Ishikawa (cell line): ENCODE data around the gene DIPK1C.

Experiments
- CEBPB ChIP-seq: IDR thresholded peaks from 2 replicates; pipeline ENCODE4 v1.6.1; 2012
- CREB1 ChIP-seq: IDR thresholded peaks from 2 replicates; pipeline ENCODE4 v1.6.1; 2012; ENCODE audit warnings: low read depth
- EGR1 ChIP-seq: IDR thresholded peaks from 2 replicates; pipeline ENCODE4 v1.6.1; 2012
- EP300 ChIP-seq: IDR thresholded peaks from 2 replicates; pipeline ENCODE4 v1.6.1; 2012; ENCODE audit warnings: borderline replicate concordance
- FOXM1 ChIP-seq: IDR thresholded peaks from 2 replicates; pipeline ENCODE4 v1.6.1; 2012; ENCODE audit warnings: low read depth, borderline replicate concordance
- NFIC ChIP-seq: IDR thresholded peaks from 2 replicates; pipeline ENCODE4 v1.6.1; 2012
- RAD21 ChIP-seq: IDR thresholded peaks from 2 replicates; pipeline ENCODE4 v1.6.1; 2012; ENCODE audit warnings: low read depth
- REST ChIP-seq: IDR thresholded peaks from 2 replicates; pipeline ENCODE4 v1.6.1; 2012; ENCODE audit warnings: low read depth, mild to moderate bottlenecking
- TAF1 ChIP-seq: IDR thresholded peaks from 2 replicates; pipeline ENCODE4 v1.6.1; 2012; ENCODE audit warnings: low read depth, mild to moderate bottlenecking
- TCF12 ChIP-seq: IDR thresholded peaks from 2 replicates; pipeline ENCODE4 v1.6.1; 2012; ENCODE audit warnings: low read depth
- TEAD4 ChIP-seq: IDR thresholded peaks from 2 replicates; pipeline ENCODE4 v1.6.1; 2012
- USF1 ChIP-seq: IDR thresholded peaks from 2 replicates; pipeline ENCODE4 v1.6.1; 2012
- YY1 ChIP-seq: IDR thresholded peaks from 2 replicates; pipeline ENCODE4 v1.6.1; 2012; ENCODE audit warnings: low read depth
- ZBTB7A ChIP-seq: IDR thresholded peaks from 2 replicates; pipeline ENCODE4 v1.6.1; 2012; ENCODE audit warnings: low read depth
- TF ChIP-seq, protein P1 (sequence below): IDR thresholded peaks from 2 replicates; pipeline ENCODE4 v1.6.1; 2012

DIPK1C gene

GRCh38 chr18:74419761-74420160 lies 37.3 kb downstream of the DIPK1C start:
- no peak for TF ChIP-seq REST
- no peak for TF ChIP-seq FOXM1
- no peak for TF ChIP-seq EGR1
- TF ChIP-seq RAD21, result no peak
- TF ChIP-seq, protein P1, sequence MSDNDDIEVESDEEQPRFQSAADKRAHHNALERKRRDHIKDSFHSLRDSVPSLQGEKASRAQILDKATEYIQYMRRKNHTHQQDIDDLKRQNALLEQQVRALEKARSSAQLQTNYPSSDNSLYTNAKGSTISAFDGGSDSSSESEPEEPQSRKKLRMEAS, result no peak
- TF ChIP-seq CEBPB, result no peak
- TF ChIP-seq TAF1, result no peak
- no peak for TF ChIP-seq EP300
- TF ChIP-seq NFIC, result no peak

- TF ChIP-seq TEAD4, result no peak
- no peak for TF ChIP-seq TCF12
- TF ChIP-seq YY1, result no peak
- TF ChIP-seq, protein P1, result no peak
- TF ChIP-seq CEBPB, result no peak
- no peak for TF ChIP-seq FOXM1
- TF ChIP-seq ZBTB7A, result no peak
- TF ChIP-seq NFIC, result no peak
- TF ChIP-seq EP300, result no peak
- TF ChIP-seq EGR1, result no peak
- no peak for TF ChIP-seq CREB1
- no peak for TF ChIP-seq USF1
- TF ChIP-seq REST, result no peak
- TF ChIP-seq RAD21, result no peak
- no peak for TF ChIP-seq TAF1
Measured at GRCh38 chr18:74418023-74418422, 39.1 kb downstream of the DIPK1C start.

DNA sequence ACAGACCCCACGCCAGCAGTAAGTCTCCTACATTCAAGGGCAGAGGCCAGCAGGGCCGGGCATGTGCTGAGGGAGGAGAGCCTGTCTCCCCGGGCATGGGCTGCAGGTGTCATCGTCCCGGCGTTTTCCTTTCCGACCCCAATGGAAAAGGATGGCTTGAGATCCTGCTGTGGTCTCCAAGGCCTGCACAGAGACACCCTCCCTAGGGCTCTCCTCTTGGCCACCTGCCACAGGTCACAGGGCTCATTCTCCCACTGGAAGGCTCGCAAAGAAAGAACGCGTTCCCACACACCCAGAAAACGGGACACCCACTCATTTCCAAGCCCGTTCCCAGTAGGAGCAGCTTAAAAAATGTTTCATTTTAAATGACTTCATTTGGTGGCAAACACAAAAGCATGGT lies 41.0 kb downstream of the DIPK1C start:
- no peak for TF ChIP-seq RAD21

DNA sequence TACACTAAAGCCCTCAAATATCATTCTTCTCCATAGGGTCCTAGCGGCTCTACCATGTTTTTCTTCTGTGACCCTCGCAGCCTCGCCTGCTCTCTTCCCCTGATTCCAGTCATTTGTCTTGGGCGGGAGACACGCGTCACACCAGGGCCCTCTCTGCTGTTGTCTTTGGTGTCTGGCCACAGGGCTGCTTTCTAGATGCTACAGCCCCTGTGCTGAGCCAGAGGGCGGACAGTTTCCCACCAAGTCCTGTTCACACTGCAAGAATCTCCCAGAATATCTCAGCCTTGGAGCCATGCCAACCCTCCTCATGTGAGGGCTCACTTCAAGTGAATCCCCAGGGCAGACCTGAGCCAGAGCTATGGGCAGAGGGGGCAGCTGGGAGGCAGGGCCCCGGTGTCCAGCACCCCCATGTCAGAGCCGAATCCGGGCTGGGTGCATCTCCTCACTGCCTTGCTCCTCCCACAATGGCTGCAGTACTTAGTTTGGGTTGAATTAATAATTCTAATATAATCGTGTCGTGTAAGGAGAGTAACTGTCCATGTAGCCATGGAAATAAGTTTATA lies 42.1 kb downstream of the DIPK1C start:
- TF ChIP-seq CEBPB (no peak), USF1 (no peak), YY1 (no peak), FOXM1 (no peak), TEAD4 (no peak), CREB1 (no peak), REST (no peak), EP300 (no peak), ZBTB7A (no peak), TCF12 (no peak), TAF1 (no peak), RAD21 (no peak)
- TF ChIP-seq, protein P1, result no peak

GRCh38 chr18:74413836-74414235 lies 43.3 kb downstream of the DIPK1C start:
- TF ChIP-seq RAD21 (no peak), CREB1 (no peak), NFIC (no peak), CEBPB (no peak), FOXM1 (no peak), TCF12 (no peak), REST (no peak), TAF1 (no peak), TEAD4 (no peak), ZBTB7A (no peak), YY1 (no peak), EGR1 (no peak), USF1 (no peak), EP300 (no peak)
